ENCODE results near the gene TELO2. TPM values are rescaled to one million over a fixed set of nuclear protein-coding genes. Genes with fewer than 3 reads are reported as not detected.

The TELO2 gene
- total RNA-seq, 1 experiment from 2014 or later, result 65.4 TPM

GRCh38 chr16:1454561-1454960 is 38.6 kb upstream of the TELO2 start:
- Histone ChIP-seq H3K27me3 (ENCODE audit: control insufficient read depth, insufficient read depth, low read length) (no peaks in the 10 kb centered on the region), H3K27ac (ENCODE audit: low read length) (no peak overlapping the region), H3K4me3 (ENCODE audit: low read depth in 2 of 2, low read length in 2 of 2) (no peak overlapping the region), H3K36me3 (ENCODE audit: control insufficient read depth, insufficient read depth, low read length) (no peaks in the 10 kb centered on the region; the same call in 1 of the 2 replicates), H3K4me1 (ENCODE audit: control insufficient read depth, insufficient read depth, low read length) (no peaks in the 10 kb centered on the region), H3K9me3 (ENCODE audit: control insufficient read depth, insufficient read depth, low read depth, low read length) (no peaks in the 10 kb centered on the region)
- no peak for ATAC-seq
- BruUV-seq (replicated peaks), result no TSS peak
- ChIA-PET POLR2A (no interaction called here), CTCF (no interaction called here)
- DNase-seq (ENCODE audit: low read depth, low spot score), result no peak
- TF ChIP-seq SIN3A (IDR thresholded peaks at IDR 0.05; ENCODE audit: borderline replicate concordance, insufficient read depth, low read depth, low read length) (no peak), TCF7L2 (IDR thresholded peaks at IDR 0.05; ENCODE audit: low read depth, low read length) (no peak), REST (IDR thresholded peaks at IDR 0.05; ENCODE audit: insufficient read depth in 1 of 2, low read depth in 2 of 2, low read length in 1 of 2) (no peak), POLR2AphosphoS5 (IDR thresholded peaks at IDR 0.05; ENCODE audit: low read depth, low read length) (no peak)
- TF ChIP-seq, protein P1, sequence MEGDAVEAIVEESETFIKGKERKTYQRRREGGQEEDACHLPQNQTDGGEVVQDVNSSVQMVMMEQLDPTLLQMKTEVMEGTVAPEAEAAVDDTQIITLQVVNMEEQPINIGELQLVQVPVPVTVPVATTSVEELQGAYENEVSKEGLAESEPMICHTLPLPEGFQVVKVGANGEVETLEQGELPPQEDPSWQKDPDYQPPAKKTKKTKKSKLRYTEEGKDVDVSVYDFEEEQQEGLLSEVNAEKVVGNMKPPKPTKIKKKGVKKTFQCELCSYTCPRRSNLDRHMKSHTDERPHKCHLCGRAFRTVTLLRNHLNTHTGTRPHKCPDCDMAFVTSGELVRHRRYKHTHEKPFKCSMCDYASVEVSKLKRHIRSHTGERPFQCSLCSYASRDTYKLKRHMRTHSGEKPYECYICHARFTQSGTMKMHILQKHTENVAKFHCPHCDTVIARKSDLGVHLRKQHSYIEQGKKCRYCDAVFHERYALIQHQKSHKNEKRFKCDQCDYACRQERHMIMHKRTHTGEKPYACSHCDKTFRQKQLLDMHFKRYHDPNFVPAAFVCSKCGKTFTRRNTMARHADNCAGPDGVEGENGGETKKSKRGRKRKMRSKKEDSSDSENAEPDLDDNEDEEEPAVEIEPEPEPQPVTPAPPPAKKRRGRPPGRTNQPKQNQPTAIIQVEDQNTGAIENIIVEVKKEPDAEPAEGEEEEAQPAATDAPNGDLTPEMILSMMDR (IDR thresholded peaks at IDR 0.05), result no peak
- intact Hi-C loops (cut with micrococcal nuclease; ENCODE audit: unreplicated experiment) (no loop called here), in situ Hi-C loops (cut with HindIII; ENCODE audit: low pct_unique_long_range_greater_than_20kb, low sequenced_read_pairs) (no loop called here)

- BruUV-seq (replicated peaks), result no TSS peak
- no peaks in the 10 kb centered on the region for H3K9me3 ChIP-seq (ENCODE audit: control insufficient read depth, insufficient read depth, low read depth, low read length)
- ChIA-PET POLR2A (no interaction called here), CTCF (no interaction called here)
- ATAC-seq (no peak), DNase-seq (ENCODE audit: low read depth, low spot score) (no peak)
- intact Hi-C loops (cut with micrococcal nuclease; ENCODE audit: unreplicated experiment) (no loop called here), in situ Hi-C loops (cut with HindIII; ENCODE audit: low pct_unique_long_range_greater_than_20kb, low sequenced_read_pairs) (no loop called here)
- H3K4me1 ChIP-seq (ENCODE audit: control insufficient read depth, insufficient read depth, low read length), result no peaks in the 10 kb centered on the region
- no peak overlapping the region for H3K4me3 ChIP-seq (ENCODE audit: low read depth in 2 of 2, low read length in 2 of 2)
- TF ChIP-seq, protein P1 (IDR thresholded peaks at IDR 0.05), result no peak
- TF ChIP-seq TCF7L2 (IDR thresholded peaks at IDR 0.05; ENCODE audit: low read depth, low read length) (no peak), REST (IDR thresholded peaks at IDR 0.05; ENCODE audit: insufficient read depth in 1 of 2, low read depth in 2 of 2, low read length in 1 of 2) (no peak), SIN3A (IDR thresholded peaks at IDR 0.05; ENCODE audit: borderline replicate concordance, insufficient read depth, low read depth, low read length) (no peak), POLR2AphosphoS5 (IDR thresholded peaks at IDR 0.05; ENCODE audit: low read depth, low read length) (no peak)
- H3K27me3 ChIP-seq (ENCODE audit: control insufficient read depth, insufficient read depth, low read length), result no peaks in the 10 kb centered on the region
- no peak overlapping the region for H3K27ac ChIP-seq (ENCODE audit: low read length)
- H3K36me3 ChIP-seq (ENCODE audit: control insufficient read depth, insufficient read depth, low read length), result no peaks in the 10 kb centered on the region; the same call in 1 of the 2 replicates
These were observed 37.7 kb upstream of the TELO2 start for GRCh38 chr16:1455190-1456171.
